GM12878 (cell line): ENCODE measurements around the gene BSND. TPM values are rescaled to one million over a fixed set of nuclear protein-coding genes. Genes with fewer than 3 reads are reported as not detected.

Experiments
- CEBPZ ChIP-seq: fragments of 150-350 bp; IDR thresholded peaks from 2 replicates; pipeline ENCODE4 v1.6.1; 2016; ENCODE audit warnings: low read depth, low read length
- ETV6 ChIP-seq, 2 experiments: fragments of 450-650 bp in 1 of 2; IDR thresholded peaks in 1 of 2; conservative IDR thresholded peaks in 1 of 2; 2 replicates each; pipeline ENCODE4 v1.6.1; 2014; ENCODE audit warnings: antibody characterized with exemption in 1 of 2, borderline replicate concordance in 1 of 2, low read depth in 1 of 2, mild to moderate bottlenecking in 1 of 2, moderate library complexity in 1 of 2
- IRF3 ChIP-seq: fragments of 450-650 bp; IDR thresholded peaks from 2 replicates; pipeline ENCODE4 v1.6.1; 2014; ENCODE audit warnings: mild to moderate bottlenecking
- POLR2AphosphoS5 ChIP-seq: IDR thresholded peaks from 2 replicates; pipeline ENCODE4 v1.6.1; 2011; ENCODE audit warnings: mild to moderate bottlenecking, low read length, inconsistent platforms
- USF1 ChIP-seq: IDR thresholded peaks from 2 replicates; pipeline ENCODE4 v1.6.1; 2011; ENCODE audit warnings: borderline replicate concordance, low read depth, mild to moderate bottlenecking, moderate library complexity, mixed read lengths, low read length; ENCODE audit not compliant: insufficient read depth; ENCODE audit errors: extremely low read length
- polyA plus RNA-seq, 11 experiments: library from polyadenylated mRNA; depleted of rRNA in 4 of 11; unstranded in 6 of 11; stranded (reverse) in 5 of 11; fragments of >200 nt; fragmentation: Nextera tagmentation in 4 of 11; fragmentation: Illumina TruSeq in 1 of 11; extraction: Ambion mirVana in 4 of 11; extraction: Trizol in 1 of 11; gene quantifications; 1 replicate in 1 of 11; 2 replicates in 10 of 11; pipeline versions ENCODE4 v1.2.1 to v1.2.3, GENCODE V29; 2011 to 2016; ENCODE audit warnings: inconsistent platforms in 2 of 11, missing spikeins in 2 of 11, low read depth in 1 of 11
- total RNA-seq, 4 experiments: library from RNA; depleted of rRNA in 3 of 4; stranded (reverse); fragments of >200 nt in 3 of 4; fragmentation: Illumina TruSeq in 1 of 4; extraction: Trizol in 1 of 4; gene quantifications; 2 replicates each; pipeline versions ENCODE4 v1.2.1 to v1.2.3, GENCODE V29; 2013 to 2021

Gene BSND
- total and polyA plus RNA-seq, 10 of the 15 experiments (the other 5 are each of a cell fraction or from before 2014, with no cell fraction given), result not detected

GRCh38 chr1:55048453-55049270 is 49.9 kb downstream of the BSND start (continued):
- TF ChIP-seq CEBPZ, result no peak
- no peak for TF ChIP-seq IRF3
- TF ChIP-seq POLR2AphosphoS5, result no peak
- TF ChIP-seq USF1, result no peak
- TF ChIP-seq ETV6 (conservative IDR thresholded peaks at IDR 0.05 in 1 of 2, IDR thresholded peaks at IDR 0.05 in 1 of 2; ENCODE audit: borderline replicate concordance in 1 of 2, low read depth in 1 of 2), result no peak
